GM12874 (cell line): ENCODE results near the gene USP7.

Source experiments
- TF ChIP-seq, protein P1 (sequence below): IDR thresholded peaks from 2 replicates; pipeline ENCODE4 v1.5.1; 2011; ENCODE audit warnings: low read depth, mild to moderate bottlenecking, control low read depth, low read length, moderate library complexity; ENCODE audit not compliant: insufficient read depth

USP7 gene

DNA sequence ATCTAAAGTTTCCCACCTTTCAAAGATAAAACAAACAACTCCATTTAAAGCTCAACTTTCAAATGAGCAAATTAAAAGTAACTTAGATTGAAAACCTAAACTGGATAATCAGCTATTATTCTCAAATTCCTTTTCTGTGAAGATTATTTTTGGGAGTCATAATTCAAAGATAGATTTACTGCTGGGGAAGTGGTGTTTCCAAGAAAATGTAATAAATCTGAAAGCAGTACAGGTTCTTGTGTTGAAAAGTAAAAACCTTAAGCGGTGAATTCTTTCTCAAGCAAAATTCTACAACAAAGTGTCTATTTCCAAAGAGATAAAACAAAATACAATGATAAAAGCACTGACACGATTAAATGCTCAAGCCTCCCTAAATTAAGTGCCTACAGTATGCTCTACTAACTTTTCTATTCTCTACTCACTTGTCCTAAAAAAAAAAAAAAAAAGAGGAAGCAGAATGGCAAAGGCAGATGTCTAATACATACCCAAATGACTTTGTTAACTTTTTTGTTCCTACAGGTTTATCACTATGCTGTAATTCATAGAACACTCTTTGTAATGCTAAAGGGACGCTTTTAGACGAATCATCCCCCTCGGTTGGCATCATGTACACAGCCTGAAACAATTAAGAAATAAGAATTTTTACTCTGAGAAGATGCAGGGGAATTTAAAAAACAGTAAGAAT is 47.0 kb downstream of the USP7 start:
- TF ChIP-seq, protein P1, sequence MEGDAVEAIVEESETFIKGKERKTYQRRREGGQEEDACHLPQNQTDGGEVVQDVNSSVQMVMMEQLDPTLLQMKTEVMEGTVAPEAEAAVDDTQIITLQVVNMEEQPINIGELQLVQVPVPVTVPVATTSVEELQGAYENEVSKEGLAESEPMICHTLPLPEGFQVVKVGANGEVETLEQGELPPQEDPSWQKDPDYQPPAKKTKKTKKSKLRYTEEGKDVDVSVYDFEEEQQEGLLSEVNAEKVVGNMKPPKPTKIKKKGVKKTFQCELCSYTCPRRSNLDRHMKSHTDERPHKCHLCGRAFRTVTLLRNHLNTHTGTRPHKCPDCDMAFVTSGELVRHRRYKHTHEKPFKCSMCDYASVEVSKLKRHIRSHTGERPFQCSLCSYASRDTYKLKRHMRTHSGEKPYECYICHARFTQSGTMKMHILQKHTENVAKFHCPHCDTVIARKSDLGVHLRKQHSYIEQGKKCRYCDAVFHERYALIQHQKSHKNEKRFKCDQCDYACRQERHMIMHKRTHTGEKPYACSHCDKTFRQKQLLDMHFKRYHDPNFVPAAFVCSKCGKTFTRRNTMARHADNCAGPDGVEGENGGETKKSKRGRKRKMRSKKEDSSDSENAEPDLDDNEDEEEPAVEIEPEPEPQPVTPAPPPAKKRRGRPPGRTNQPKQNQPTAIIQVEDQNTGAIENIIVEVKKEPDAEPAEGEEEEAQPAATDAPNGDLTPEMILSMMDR: no peak

DNA sequence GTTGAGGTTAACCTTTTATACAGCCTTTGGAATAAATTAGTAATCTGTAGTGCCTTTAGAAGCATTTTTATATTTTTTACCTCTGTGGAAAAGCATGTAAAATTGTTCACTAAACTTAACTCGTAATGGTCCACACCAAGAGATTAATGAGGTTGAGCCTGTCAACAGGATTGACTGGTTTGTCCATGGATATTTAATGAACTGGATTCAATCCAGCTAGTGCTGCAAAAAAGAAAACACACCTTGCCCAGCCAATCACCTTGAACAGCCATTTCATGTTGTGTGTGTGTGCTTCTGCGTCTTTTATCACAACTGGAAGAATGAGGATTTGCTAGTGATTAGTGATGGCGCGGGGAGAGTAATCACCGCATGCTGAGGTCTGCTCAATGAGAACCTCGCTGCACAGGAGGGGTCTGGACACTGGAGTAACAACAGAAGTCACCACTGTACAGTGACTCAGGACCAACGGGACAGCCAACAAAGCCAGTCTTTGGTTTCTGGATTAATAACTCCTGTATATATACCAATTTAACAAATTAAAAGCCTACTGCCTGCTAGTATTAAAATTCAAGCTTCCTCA is 47.9 kb downstream of the USP7 start:
- TF ChIP-seq, protein P1: no peak

DNA sequence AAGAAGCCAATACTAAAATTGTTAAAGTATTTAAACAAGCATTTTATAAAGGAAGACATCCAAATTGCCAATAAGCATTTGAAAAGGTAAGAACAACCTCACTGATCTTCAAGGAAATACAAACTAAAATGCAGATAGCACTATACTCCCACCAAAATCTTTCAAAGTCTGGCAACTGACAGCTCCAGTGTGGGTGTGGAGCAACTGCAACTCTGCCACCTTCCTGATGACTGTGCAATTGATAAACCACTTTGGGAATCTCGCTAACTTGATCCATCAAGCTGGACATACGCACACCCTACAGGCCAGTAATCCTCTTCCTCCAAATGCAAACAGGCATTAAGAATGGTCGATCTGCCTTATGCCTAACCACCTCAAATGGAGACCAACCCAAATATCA is 49.6 kb downstream of the USP7 start:
- TF ChIP-seq, protein P1: no peak

DNA sequence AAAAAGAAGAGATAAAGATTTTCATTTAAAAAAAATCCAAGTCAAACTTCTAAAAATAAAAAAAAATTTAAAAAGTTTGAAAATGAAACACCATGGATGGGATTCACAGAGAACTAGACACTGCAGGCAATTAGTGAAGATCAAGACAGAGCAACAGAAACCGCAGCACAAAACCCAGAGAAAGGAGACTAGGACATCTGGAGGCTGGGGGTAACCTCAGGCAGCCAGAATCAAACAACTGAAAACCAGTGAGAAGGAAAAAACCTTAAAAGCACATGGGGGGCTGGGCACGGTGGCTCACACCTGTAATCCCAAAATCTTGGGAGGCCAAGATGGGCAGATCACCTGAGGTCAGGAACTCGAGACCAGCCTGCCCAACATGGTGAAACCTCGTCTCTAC is 50.9 kb downstream of the USP7 start:
- TF ChIP-seq, protein P1: no peak

DNA sequence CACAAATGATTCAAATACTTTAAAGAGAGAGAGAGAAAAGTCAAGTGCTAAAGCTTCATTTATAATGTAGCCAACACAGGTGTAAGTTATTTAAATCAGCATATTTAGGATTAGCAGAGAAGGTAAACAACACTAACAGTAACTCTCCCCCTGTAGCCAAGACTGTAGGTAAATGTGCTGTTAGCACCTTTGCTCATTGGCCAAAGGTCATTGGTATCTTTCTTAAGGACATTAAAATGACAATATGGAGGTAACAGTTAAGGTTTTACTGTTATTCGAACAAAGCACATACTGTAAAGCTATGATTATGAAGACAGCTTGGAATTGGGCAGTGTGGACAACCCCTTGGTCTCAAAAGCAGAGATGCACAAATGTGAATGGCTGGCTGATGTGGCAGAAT is 52.9 kb downstream of the USP7 start:
- TF ChIP-seq, protein P1: no peak

DNA sequence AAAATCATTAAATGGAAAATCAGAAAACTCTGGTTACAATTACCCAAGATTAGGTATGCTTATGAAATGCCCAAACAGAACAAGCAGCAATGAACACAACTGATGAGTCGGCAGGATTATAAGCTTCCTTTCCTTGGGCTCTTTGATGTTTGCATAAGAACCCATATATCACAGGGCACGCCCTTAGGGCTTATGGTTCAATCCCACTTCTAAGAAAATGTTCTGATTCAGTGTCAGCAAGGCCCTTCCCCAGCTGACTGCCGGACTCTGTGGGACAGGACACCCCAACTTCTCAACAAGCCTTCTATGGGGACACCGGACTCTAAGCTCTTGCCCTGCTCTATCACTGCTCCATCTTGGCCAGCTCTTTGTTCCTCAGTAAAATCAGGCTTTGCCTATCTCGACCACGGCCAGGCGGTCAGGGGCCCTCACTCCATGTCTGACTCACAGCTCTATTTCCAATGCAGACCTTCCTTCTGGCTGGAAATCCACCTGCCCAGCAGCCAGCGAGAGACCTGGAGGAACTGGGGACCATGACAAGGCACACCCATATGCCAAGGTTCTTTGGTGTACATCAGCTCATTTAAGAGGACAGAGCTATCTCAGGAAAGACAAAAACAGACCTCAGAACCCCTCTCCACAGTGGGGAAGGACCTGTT is 54.8 kb downstream of the USP7 start:
- TF ChIP-seq, protein P1: no peak

DNA sequence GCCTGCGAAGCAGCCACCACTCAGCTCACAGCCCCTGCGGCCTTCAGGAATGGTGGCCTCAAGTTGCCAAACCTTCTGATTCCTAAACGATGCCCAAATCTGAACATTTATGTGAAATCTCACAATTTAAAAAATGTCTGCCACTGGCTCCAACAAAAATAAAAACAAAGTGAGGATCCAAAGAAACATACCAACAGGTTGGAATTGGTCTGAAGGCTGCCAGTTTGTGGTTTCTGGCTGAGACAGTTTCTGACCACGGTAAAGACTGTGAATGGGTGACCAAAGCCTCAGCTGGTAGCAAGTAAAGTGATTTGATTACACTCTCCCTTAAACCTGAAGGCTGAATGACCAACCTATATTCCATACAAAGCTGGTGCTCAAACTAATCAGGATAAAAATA is 56.6 kb downstream of the USP7 start:
- TF ChIP-seq, protein P1: no peak
